GM21737 (cell line): ENCODE measurements around the gene ACR.

ENCODE experiments used
- ATAC-seq: cut with Tn5 transposase; IDR thresholded peaks from one replicate; pipeline ENCODE4 v1.9.1; 2021; ENCODE audit warnings: mild to moderate bottlenecking, moderate library complexity; ENCODE audit not compliant: unreplicated experiment

The ACR gene

DNA sequence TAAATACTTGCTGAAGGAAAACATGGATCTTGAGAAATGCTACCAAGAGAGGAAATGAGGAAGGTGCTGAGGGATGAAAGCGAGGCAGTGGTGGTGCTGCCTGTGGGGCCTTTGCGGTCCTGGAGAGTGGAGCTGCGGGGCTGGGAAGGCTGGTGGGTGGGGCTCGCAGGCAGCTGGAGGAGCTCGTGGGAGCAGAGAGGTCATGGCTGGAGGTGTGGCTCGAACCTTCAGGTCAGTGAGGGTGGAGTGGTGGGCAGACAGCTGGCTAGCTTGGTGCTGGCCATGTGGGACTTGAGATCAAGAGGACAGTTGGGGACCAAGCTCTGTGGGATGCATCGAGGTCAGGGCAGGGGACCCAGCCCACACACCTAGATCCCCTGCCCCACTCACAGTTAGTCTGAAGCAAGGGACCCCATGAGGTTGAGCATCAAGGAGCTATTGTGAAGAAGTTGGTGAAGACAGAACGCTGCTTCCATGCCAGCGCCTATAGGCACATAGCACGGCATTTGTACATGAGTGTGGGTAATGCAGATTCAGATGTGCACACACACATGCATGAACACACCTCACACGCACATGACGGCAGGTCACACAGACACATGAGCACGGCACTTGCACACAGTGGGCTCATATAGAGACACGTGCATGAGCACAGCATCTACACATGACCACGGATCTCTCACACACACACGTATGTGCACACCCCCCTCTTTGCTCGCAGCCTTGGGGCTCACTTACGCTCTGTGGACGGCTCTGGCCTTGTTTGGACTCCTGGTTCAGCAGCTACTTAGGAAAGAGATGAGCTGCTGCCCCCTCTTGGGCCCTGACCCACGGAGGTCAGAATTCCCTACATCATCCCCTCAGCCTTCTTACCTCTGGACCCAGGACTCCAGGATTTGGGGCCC, 34.9 kb upstream of the ACR start:
- ATAC-seq: no peak

DNA sequence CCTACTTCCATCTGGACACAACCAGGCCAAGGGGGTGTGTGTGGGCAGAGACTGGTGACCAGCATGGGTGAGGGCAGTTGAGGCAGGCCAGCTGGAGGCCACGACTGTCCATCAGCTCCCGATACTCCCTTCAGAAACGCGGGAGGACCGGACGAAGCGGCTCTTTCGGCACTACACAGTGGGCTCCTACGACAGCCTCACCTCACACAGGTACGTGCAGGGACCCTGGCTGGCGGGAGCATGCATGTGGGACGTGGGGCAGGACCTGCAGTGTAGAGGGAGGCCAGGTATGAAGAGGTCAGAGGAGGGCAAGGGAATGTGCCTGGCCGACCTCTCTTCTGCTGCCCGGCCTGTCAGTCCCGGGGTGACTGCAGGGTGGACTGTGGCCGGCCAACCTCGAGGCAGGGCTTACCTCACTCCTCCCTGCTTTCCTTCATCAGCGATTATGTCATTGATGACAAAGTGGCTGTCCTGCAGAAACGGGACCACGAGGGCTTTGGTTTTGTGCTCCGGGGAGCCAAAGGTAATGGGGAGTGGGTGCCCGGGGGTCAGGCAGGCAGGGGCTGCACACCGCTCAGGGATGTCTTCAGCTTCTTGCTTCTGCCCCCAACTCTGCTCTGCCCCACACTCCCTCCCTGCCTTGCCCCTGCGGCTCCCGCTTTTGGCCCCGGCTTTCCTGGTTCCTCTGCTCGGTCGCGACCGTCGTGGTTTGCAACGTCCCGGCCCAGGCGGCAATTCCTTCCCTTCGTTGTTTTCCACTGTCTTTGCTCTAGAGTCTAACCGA, 34.1 kb upstream of the ACR start:
- no peak for ATAC-seq

DNA sequence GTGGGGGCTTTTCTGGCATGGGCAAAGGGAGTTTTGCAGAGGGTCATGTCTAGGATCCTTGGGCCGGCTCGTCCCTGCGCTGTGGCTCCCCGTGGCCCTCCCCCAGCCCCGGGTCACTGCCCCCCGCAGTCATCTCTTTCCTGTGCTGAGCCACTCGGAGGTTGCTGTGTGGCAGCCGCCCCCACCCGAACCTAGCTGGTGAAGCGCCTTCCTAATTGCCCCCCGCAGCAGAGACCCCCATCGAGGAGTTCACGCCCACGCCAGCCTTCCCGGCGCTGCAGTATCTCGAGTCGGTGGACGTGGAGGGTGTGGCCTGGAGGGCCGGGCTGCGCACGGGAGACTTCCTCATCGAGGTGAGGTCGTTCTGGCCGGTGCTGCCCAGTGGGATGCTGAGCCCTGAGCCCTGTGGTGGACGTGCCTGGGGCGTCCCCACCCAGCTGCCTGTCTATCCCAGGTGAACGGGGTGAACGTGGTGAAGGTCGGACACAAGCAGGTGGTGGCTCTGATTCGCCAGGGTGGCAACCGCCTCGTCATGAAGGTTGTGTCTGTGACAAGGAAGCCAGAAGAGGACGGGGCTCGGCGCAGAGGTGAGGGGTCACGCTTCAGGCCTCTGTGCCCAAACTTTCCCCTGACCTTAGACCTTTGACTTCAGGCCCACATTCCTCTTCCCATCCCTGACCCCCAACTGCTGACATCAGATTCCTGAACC, 33.3 kb upstream of the ACR start:
- ATAC-seq: no peak

- ATAC-seq: no peak
Observed at GRCh38 chr22:50705219-50705691, 32.7 kb upstream of the ACR start.

GRCh38 chr22:50705851-50706351, 32.1 kb upstream of the ACR start:
- no peak for ATAC-seq

- no peak for ATAC-seq
Observed at GRCh38 chr22:50706481-50707125, 31.4 kb upstream of the ACR start.

- ATAC-seq: no peak
Observed at GRCh38 chr22:50708474-50708873, 29.5 kb upstream of the ACR start.

DNA sequence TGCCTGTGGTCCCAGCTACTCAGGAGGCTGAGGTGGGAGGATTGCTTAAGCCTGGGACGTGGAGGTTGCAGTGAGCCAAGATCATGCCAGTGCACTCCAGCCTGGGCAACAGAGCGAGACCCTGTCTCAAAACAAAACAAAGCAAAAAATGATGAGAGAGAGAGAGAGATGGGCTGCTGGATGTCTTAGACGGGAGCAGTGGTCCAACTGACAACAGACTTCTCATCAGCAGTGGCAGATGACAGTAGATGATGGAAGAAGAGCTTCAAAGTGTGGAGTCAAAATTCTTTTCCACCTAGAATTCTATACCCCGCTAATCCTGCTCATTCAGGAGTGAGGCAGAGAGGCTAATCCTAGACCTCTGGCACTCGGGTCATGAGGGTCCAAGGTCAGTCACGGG, 29.0 kb upstream of the ACR start:
- no peak for ATAC-seq

DNA sequence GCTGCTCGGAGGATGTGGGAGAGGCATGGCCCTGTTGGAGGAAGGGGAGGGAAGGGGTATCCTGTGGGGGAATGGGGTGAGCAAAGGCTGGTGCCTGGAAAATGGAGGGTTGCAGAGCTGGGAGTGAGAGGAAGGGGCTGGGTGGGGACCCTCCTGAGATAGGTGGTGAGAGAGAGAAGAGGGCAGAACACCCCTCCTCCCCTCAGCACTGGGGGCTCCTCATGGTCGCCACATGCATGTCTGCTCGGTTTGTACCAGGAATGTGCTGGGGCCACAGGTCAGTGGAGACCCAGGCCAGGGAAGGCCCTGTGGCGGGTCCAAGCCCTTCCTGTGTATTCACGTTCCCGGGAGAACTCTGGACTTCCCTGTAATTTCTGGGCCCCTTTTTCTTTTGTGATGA, 27.8 kb upstream of the ACR start:
- ATAC-seq: no peak

DNA sequence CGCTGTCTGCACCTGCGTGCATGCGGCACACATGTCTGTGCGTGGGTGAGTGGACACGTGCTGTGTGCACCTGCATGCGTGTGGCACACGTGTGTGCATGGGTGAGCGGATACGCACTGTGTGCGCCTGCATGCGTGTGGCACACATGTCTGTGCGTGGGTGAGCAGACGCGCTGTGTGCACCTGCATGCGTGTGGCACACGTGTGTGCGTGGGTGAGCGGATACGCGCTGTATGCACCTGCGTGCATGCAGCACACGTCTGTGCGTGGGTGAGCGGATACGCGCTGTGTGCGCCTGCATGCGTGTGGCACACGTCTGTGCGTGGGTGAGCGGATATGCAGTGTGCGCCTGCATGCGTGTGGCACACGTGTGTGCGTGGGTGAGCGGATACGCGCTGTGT, 27.1 kb upstream of the ACR start:
- ATAC-seq: no peak

GRCh38 chr22:50711446-50712340, 26.3 kb upstream of the ACR start:
- ATAC-seq: no peak

GRCh38 chr22:50712341-50713007, 25.5 kb upstream of the ACR start:
- ATAC-seq: no peak

DNA sequence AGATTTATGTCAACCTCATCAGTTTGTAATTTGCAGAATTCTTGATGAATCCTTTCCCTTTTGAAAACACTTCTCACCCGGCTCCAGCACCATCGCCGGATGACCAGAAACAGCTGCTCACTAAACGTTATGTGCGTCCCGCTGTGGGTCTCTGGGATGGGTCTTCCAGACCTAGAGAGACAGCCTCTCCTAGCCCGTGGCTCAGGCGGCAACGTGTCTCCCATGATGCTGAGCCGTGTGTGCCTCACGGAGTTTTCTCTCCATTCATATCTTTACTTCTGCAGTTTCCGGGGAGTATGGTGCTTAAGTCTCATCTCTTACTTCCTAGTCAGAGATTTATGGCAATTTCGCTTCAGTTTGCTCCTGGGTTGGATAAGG, 25.0 kb upstream of the ACR start:
- no peak for ATAC-seq

DNA sequence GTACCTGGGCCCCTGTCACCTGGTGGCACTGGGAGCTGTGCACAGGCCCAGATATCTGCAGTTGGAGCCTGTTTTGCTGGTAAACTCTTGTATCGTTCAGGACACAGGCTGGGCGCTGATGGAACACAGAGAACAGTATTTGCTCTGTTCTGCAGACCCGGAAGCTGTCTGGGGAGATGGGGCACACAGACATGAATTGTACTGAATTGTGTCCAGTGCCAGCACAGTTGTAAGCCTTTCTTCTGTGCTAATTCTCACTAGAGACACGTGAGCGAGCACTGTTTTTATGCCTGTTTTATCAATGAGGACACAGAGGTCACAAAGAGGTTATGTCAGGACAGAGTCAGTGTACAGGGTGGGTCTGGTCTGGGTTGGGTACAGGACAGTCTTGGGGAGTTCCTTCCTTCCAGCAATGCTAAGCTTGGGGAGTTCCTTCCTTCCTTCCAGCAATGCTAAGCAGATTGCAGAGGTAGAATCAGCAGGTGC, 24.4 kb upstream of the ACR start:
- ATAC-seq: no peak

GRCh38 chr22:50714150-50714549, 23.9 kb upstream of the ACR start:
- ATAC-seq: no peak

DNA sequence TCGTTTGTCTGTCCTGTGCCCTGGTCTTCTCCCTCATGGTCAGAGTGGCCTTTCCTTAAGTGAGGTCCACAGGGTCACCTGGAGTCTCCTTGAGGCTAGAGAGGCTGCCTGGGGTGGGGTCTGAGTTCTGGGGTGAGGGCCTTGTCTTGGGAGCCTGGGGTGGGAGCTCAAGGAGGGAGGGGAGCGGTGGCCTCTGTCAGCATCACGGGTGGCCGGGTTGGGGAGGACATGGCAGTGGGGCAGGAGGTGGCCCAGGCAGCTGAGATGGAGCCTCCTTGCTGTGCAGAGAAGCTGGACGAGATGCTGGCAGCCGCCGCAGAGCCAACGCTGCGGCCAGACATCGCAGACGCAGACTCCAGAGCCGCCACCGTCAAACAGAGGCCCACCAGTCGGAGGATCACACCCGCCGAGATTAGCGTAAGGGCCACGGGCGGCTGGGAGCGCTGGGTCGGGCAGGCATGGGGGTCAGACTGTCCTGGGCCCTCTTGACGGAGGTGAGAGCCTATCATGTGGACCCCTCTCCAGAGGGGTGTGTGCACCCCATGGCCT, 23.3 kb upstream of the ACR start:
- ATAC-seq: no peak

DNA sequence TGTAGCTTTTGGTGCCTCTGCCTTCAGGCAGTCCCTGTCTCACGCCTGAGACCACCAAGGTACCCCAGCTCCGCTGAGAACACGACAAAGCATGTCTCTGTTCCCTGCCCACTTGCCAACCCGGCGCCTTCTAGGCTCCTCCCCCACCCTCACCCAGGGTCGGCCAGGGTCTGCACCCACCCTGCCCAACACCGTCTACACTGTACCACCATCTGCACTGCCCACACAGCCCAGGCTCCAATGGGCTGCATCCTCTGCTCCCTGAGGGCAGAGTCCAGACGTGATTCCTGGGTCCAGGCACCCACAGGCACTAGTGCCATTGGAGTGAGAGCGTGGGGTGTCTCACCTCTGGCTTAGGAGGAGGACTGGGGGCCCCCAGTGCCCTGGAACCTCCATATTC, 22.8 kb upstream of the ACR start:
- ATAC-seq: no peak

DNA sequence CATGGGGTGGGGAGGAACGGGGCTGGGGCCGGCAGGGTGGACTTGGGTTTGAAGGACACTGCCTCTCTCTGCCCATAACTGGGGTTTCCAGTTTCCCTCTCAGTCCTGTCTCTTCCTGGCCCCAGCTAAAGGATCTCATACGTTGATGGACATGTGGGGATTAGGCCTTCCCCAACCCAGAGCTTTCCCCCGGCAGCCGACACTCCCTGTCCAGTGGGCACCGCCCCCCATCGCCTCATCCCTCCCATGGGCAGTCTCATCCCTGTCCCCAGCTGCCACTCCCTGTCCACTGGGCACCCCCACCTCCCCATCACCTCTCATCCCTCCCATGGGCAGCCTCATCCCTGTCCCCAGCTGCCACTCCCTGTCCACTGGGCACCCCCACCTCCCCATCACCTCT, 22.2 kb upstream of the ACR start:
- no peak for ATAC-seq
